ENCODE results near the gene ROBO1.

Gene ROBO1

DNA sequence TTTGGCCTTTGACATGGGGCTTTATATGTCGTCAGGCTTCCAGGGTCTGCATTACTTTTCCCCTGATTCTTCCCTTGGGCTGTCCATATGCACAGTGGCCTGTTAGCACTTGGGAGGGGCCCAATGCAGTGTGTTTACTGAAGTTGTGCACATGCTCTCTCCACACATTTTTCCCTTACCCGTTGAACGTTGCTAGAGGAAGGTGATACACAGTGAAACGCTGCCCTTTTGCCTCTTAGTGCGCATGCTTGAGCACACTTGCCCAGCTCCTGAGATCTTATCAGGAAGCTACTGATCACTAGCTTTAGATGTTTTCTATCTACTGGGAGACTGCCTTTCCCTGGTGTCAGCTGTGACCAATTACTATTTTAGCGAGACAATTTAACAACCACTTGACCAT is 1198.0 kb downstream of the ROBO1 start:
- no peak for DNase-seq

DNA sequence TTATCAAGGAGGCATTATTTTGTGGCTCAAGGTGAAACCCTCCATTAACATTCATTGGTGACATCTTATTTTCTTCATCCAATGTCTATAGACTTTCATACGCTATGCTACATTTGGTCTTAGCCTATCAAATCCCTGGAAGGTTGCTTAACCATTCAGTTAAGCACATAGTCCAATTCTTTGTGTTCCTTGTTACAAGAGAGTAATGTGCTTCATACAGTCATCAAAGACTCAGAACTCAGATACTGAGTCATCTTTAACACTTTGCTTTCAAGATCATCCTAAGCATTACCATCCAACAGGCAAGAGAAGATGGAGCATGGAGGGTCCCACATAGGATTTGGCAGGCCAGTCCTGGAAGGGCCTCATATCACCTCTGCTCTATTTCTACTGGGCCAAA is 1202.1 kb downstream of the ROBO1 start:
- DNase-seq = no peak

DNA sequence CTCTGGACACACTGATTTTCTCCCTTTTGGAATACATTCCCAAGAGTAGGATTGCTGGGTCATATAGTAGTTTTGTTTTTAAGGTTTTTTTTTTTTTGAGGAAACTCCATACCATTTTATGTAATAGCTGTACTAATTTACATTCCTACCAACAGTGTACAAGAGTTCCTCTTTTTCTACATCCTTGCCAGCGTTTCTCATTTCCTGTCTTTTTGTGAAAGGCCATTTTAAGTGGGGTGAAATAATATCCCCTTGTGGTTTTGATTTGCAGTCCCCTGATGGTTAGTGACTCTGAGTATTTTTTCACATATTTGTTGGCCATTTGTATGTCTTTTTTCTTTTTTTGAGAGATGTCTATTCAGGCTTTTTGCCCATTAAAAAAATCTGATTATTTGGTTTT is 1205.5 kb downstream of the ROBO1 start:
- DNase-seq = peak; percentile 38
